NCI-H82 (cell line): ENCODE measurements around the gene UCMA.
"Not testable (repeated sequence)": the region's sequence is repeated elsewhere in the genome, so short reads cannot be mapped to it uniquely, and the experiment has no call there.

Source experiments
- DNase-seq: peaks from one replicate; lab custom pipeline; 2025; lab: John Stamatoyannopoulos, UW

UCMA gene, protein sequence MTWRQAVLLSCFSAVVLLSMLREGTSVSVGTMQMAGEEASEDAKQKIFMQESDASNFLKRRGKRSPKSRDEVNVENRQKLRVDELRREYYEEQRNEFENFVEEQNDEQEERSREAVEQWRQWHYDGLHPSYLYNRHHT

DNA sequence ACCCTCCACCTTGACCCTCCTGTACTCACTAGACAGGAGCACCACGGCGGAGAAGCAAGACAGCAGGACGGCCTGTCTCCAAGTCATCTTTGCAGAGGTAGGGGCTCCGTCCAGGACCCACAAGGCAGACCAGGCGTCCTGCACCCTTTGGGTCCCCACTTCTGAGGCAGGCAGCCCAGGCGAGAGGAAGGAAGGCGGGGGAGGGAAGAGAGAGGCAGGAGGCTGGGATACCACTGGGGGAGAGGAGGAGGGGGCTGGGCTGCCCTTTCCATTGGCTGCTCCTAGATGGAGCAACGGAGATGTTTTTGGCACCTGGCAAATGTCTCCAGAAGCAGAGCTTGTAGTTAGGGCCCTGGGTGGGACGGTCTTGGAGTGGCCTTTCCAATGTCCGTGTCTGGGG, at the start of gene UCMA:
Gene UCMA, minus strand, starts transcription at position 203 of the 400 bp plus-strand sequence. Its CDS starts 116 bp downstream, at position 87.
- no peak for DNase-seq

DNA sequence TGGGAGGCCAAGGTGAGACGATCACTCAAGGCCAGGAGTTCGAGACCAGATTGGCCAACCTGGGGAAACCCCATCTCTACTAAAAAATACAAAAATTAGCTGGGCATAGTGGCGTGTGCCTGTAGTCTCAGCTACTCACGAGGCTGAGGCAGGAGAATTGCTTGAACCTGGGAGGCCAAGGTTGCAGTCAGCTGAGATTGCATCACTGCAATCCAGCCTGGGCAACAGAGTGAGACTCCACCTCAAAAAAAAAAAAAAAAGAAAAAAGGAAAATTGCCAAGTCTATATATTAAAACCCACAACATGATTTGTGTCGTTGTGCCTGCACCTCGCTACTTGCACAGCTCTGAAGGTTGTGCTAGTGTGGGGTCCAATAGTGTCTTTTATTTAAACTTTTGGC, 48.2 kb upstream of the UCMA start:
- DNase-seq: not testable (repeated sequence)

DNA sequence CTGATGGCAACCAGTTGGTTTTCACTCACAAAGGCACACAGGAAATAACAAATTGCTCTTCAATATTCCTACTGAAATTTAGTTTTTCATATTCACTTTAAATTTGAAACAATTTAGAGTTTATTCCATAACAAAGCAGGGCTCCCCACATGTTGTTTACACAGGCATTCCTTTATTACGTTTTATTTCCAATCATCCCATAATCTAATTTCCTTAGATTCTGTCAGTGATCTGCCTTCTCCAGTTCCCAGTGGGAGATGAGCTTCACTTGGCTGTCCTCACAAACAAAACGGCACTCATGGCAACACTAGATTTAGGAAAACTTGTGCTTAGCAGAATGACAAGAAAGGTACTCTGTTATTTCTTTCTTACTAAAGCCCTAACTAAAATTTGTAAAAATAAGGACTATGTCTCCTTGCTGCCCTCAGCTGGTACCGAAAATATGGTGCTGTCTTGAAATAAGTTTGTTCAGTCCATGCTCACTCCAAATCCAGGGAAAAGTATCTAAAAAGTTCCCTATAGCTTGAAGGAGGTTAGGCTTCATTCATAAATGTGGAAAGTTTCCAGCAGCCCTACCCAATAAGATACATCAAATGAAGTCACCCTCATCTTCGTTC, 42.7 kb upstream of the UCMA start:
- DNase-seq: no peak

DNA sequence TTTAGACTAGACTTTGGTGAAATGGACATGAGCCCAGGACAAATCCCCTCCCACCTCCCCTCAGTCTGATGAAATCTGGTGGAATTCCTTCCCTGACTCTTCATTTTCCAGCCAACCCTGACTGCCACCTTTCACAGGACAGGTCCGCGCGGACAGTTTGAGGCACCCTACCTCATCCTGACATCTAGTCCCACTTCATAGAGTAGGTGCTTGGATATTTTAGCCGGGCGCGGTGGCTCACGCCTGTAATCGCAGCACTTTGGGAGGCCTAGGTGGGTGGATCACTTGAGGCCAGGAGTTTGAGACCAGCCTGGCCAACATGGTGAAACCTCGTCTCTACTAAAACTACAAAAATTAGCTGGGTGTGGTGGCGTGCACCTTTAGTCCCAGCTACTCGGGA, 42.0 kb upstream of the UCMA start:
- not testable (repeated sequence) for DNase-seq

DNA sequence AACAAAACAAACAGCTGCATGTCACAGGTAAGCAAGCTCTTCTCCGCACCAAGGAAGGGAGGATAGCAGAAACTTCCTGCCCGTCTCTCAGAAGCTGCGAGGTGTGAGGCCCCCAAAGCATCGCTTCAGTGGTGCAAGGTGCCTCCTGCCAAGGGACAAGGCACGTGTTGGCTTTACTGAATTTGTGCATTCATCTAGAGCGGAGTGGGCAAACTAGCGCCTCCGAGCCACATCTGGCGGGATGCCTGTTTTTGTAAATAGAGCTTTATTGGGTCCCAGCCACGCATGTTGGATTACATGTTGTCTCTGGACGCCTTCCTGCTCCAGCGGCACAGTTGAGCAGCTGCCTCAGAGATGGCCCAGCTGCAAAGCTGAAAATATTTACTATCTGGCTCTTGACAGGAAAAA, 38.0 kb upstream of the UCMA start:
- peak; percentile 30 for DNase-seq

DNA sequence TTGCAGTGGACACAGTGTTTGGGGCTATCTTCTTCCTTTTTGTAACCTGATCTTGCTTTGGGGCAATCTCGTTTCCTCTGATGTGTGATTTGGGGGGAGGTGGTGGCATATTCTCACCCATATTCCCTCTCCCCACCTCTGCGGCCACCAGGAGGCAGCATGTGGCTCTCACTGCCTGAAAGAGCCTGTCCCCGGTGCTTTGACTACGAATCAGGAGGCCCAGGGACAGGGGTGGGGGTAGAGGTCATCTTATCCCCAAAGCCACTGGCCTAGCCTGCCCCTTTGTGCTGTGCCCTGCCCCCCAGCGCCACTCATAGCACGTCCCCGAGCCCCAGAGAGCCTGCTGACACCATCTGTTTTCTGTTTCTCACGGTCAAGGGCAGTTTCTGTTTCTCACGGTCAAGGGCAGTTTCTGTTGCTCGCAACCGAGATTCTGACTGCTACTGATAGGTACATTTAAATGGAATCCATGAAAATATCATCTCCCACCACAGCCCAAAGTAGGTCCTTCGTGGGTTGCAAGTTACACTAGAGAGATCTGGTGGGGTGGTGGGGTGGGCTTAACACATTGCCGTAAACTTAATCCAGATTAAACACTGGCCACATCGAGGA, 37.5 kb upstream of the UCMA start:
- DNase-seq: peak; percentile 58

DNA sequence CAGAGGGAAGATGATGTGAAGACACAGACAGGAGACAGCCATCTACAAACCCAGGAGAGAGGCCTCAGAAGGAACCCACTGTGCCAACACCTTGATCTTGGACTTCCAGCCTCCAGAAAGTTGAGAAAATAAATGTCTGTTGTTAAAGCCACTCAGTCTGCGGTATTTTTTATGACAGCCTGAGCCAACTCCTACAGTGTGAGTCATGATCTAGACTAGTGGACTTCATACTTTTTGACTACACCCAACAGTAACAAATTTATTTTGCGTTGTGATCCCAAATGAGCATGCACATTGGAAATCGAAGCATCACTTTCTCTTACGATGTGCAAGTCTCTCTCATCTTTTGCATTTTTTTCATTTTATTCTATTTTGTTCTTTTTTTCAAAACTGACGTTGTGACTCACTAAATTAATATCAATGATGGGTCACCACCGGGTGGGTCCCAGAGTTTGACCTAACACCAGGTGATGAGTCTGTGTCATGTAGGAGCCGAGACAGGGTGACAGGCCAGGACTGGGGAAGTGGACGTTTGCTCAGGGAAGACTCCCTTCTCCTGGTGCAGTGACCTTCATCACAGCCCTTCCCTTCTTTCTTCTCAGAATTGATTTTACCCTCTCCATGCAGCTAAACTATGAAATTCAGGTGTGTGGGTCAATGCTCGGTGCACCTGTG, 36.8 kb upstream of the UCMA start:
- no peak for DNase-seq

DNA sequence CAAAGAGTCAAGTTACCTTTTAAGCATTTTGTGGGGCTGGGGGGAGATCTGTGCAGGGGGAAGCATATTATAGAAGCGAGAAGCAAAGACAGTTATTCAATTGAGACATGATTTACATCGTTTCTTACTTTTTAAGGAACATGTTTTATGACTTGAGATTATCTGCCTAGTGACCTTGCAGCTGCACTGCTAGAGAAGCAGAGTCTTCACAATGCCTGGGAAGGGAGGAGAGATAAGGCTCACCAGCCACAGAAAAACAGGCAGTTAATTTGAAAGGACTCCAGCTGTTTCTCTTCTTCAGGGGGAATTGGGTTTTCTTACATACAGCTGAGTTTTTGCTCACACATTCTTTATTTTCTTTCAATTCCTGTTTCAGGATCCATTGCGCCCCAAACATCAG, 34.7 kb upstream of the UCMA start:
- DNase-seq: no peak

DNA sequence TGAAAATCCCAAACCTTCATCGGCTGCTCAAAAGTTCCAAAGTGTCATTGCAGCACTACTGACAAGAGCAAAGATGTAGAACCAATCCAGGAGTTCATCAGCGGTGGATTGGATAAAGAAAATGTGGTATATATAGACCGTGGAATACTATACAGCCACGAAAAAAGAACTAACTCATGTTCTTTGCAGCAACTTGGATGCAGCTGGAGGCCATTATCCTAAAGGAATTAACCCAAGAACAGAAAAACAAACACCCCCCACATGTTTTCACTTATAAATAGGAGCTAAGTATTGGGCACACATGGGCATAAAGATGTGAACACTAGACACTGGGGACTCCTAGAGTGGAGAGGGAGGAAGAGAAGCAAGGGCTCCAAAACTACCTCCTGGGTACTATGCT, 34.1 kb upstream of the UCMA start:
- no peak for DNase-seq

DNA sequence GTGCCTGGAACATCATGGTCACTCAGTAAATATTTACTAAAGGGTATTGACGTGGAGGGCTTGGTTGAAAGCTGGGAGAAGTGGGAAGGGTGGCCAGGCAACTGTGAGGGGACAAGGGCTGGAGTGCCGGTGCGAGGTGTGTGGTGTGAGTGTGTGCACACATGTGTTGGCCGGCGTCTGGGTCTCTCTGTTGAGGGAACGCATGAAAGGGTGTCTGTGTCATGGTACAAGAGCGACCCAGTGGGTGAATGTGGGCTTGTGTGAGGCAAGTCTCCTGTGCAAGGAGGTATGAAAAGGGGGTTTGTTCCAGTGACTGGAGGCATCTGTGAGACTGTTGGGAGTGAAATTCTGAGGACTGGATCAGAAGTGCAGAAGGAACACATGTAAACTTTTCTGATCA, 29.4 kb upstream of the UCMA start:
- no peak for DNase-seq

DNA sequence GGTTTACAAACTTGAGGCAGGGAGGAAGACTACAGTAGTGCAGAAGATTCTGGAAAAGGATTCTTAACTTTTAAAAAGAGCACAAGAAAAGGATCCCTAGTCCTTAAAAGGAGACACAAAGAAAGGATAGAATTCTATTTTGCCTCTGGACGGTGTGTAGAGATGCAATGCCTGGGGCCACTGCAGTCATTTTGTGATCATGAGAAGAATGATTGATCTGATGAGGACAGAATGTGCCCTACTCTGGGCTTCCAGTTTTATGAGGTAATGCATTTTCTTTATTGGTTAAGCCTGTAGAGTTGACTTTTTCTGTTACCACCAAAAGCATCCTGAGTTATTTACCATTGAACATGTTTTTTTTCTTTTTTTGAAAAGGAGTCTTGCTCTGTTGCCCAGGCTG, 28.3 kb upstream of the UCMA start:
- no peak for DNase-seq

DNA sequence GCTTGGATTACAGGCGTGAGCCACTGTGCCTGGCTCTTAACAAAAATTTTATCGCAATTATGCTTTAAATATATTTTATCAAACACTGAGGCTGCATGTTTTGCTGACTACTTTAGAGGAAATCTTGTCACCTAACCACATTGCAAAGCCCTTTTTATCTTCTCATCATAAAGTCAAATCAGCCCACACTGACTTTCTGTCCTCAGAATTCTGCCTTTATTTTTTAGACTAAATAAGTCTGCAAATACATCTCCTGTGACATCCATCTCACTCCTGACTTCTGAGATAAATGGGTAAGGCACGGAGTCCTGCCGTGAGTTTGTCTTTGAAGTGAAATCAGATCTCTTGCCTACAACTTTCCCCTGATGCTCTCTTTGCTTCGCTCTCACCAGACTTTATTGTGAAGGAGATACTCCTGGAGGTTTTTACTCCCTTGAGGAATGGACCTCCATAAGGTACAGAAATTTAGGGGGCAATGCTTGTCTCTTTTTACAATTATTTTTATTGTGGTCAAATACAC, 23.5 kb upstream of the UCMA start:
- DNase-seq: no peak

DNA sequence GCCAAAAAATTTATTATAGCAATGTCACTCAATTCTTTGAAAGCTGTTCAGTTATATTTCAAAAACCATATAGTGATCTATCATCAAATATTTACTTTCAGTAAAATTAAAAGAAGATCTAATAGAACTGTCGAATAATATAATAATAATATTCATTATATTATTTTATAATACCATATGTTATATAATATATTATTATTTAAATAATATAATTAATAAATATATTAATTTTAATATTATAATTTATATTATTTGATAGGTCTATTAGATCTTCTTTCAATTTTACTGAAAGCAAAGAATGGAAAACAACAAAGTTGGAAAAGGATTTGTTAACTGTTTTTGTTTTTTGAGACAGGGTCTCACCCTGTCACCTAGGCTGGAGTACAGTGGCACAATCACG, 22.5 kb upstream of the UCMA start:
- DNase-seq: no peak

DNA sequence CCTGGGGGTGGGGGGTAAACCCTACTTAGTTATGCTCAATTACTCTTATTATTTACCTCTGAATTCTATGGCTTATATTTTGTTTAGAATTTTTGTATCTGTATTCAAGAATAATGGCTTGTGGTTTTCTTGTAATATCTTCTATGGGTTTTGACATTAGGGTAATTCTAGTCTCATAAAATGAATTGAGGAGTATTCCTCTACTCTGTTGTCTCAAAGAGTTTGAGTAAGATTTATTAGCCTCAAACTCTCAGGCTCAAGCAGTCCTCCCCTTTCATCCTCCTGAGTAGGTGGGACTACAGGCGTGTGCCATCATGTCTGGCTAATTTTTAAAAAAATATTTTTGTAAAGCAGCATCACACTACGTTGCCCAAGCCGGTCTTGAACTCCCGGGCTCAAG, 19.6 kb upstream of the UCMA start:
- no peak for DNase-seq

DNA sequence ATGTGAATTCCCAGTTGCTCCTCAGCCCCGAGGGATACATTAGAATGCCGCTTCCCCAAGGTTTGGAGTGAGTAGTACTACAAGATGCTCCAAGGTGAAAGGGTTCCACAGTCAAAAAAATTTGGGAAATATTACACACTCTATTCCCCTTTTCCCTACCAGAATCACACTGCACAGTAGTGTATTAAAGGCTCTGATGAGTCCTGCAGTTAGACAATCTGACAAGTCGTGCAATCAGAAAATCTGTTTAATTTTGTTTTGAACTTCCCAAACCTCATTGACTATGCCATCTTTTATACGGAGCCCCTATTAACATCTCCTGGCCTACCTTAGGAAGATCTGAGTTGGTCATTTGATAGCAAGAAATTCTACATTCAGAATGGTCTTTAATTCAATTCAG, 13.6 kb upstream of the UCMA start:
- no peak for DNase-seq

DNA sequence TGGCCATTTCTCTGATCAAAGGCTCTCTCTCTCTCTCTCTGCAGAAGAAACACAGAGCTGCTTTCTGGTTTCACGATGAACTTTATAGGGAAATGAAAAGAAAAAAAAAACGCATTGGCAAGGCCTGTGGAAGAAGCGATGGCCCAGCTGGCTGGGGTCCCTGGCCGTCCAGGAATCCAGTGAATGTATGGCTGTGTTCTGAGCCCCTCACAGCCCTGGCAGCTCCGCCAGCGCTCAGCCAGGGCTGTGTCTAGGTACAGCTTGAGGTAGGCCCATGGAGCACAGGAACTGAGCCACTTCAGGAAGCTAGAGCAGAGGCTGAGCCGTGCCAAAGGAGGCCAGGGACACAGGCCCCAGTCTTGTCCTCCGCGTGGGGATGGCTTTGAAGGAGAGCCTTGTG, 13.1 kb upstream of the UCMA start:
- no peak for DNase-seq

DNA sequence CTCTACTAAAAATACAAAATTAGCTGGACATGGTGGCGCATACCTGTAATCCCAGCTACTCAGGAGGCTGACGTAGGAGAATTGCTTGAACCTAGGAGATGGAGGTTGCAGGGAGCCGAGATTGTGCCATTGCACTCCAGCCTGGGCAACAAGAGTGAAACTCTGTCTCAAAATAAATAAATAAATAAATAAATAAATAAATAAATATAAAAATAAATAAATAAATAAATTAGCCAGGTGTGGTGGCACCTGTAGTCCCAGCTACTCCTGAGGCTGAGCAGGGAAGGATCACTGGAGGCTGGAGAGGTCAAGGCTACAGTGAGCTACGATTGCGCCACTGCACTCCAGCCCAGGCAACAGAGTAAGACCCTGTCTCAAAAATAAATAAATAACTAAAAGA, 8.1 kb upstream of the UCMA start:
- DNase-seq: not testable (repeated sequence)

DNA sequence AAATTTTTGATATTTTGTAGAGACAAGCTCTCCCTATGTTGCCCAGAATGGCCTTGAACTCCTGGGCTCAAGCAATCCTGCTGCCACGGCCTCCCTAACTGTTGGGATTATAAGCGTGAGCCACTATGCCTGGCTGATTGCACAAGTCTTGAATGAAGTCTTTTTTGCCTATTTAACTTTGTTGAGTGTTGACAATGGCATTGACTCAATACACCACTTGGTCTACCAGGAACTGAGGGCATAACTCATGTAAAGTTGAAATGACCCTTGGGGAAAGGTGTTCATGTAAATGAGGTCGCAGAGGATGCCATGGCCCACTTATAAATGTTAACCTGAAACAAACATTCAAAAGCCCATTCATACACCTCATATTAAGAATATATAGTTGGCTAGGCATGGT, 7.4 kb upstream of the UCMA start:
- DNase-seq: no peak

DNA sequence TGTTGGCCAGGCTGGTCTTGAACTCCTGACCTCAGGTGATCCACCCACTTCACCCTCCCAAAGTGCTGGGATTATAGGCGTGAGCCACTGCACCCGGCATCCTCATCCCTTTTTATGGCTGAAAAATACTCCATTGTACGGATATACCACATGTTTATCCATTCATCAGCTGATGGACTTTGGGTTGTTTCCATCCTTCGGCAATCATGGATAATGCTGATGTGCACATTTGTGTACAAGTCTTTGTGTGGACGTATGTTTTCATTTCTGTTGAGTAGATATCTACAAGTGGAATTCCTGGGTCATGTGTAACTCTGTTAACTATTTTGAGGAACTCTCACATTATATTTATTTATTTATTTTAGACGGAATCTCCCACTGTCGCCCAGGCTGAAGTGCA, 5.7 kb upstream of the UCMA start:
- no peak for DNase-seq

DNA sequence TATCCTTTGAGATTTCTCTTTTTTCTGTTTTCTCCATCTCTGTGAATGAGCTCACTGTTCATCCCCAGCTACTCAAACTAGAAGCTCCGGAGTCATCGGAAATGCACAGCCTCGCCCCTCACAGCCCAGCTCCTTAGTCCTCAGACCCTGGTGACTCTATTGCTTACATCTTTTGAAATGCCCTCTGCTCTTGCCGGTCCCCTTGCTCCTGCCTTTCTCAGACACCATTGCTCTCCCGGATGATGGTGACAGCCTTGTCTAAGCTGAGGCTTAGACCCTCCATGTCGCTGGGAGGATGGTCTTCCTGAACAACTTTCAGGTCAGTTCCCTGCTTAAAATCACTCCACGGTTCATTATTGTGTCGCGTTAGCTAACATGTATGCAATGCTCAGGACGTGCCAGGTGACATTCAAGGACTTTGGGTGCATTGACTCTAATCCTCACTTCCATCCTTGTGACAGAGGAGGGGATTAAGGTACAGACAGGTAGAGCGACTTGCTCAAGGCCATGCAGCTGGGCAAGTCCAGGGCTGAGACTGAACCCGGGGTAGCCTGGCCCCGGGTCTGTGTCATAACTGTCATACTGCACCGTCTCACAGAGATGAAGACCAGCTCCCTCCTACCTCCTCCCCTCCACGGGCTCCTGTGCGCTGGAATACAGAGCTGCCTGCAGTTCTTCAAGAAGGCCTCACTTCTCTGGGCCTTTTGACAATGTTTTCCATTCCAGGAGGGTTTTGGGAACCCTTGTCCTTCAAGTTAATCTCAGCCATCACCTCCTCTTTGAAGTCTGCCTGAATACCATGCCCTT, 4.3 kb upstream of the UCMA start:
- DNase-seq: no peak

DNA sequence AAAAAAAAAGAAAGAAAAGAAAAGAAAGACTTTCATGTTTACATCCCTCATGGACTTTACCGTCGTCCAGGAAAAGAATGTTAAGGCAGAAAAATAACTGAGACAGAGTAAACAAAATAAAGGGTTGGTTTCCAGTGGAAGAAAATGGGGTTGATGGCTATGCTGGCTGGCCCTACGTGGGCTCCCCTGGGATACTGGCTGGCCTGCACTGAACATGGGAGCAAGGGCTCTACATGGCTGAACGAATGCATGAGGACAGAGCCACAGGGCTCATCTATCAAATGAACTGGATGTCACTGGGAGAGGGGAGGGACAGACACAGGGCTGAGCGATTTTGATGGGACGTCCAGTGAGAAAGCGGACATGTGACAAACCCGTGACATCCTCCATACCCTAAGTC, 2.5 kb upstream of the UCMA start:
- DNase-seq: no peak

DNA sequence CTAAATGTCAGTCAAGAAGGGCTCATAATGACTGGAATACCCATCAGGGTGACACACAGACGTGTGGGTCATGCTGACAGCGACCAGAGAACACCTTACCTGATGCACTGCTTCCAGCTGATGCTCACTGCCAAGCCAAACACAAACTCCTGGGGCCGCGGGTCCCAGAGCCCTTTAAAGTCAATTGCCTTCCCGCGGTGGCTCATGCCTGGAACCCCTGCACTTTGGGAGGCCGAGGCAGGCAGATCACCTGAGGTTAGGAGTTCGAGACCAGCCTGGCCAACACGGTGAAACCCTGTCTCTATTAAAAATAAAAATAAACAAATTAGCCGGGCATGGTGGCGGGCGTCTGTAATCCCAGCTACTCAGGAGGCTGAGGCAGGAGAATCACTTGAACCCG, 562 bp upstream of the UCMA start:
- not testable (repeated sequence) for DNase-seq
